Choroid plexus epithelial cell (primary cell): Measurements from ENCODE around the gene OR2A42.
"Not testable (repeated sequence)": the region's sequence is repeated elsewhere in the genome, so short reads cannot be mapped to it uniquely, and the experiment has no call there.

Experiments used
- DNase-seq: peaks from one replicate; pipeline ENCODE4 v3.0.0-alpha.2; 2010; ENCODE audit warnings: low read depth
- H3K4me3 ChIP-seq: 2 replicates; pipeline ENCODE4 v1.5.1; 2011; ENCODE audit warnings: low read depth, mild to moderate bottlenecking, control low read depth, low read length, moderate library complexity
- TF ChIP-seq, protein P1 (sequence below): conservative IDR thresholded peaks from 2 replicates; pipeline ENCODE4 v1.5.1; 2011; ENCODE audit warnings: low read depth, mild to moderate bottlenecking, control low read depth, inconsistent platforms, low read length, moderate library complexity

The OR2A42 gene

DNA sequence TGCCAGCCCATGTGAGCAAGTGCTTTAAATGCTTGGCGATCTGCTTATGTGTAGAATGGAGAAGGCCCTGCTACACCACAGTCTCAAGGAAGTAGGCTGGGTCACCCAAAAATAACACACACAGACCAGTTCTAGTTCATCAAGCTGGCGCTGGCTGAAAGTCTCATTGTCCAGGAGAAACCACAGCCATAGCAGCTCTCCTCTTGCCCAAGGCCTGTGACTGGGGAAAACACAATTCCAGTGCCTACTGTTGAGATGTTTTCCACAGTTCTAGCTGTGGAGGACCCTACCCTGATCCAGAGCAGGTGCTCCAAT is 60.3 kb downstream of the OR2A42 start:
- DNase-seq, H3K4me3 ChIP-seq: not testable (repeated sequence)

DNA sequence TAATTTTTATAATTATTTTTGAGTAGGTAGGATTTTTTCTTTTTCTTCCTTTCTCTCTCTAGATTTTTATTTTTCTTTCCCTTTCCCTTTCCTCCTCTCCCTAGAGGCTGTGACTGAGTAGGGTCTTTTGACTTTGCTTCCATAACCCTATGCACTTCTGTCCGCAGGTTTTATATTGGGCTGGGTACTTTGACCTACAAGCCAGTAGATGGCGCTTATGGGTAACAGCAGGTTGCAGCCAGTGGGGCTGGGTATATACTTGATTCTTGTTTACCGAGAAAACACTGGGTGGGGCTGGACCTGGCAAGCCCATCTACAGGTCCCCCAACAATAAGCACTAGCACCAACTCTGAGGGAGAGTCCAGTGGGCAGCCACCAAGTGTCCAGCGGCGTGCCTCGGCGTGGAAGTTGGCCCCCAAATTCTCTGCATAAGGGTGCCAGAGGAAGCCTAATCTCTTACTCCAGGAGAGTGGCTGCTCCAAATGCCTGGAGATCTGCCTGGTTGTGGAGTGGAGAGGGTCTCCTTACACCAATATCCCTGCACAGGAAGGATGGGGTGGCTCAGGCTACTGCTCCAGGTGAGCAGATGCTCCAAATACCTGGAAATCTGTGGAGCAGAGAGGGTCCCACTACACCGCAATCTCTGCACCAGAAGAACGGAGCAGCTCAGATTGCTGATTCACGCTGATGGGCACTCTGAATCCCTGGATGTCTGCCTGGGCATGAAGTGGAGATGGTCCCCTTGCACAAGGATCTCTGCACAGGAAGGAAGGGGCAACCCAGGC is 60.8 kb downstream of the OR2A42 start:
- peak; percentile 52 for DNase-seq
- TF ChIP-seq, protein P1, sequence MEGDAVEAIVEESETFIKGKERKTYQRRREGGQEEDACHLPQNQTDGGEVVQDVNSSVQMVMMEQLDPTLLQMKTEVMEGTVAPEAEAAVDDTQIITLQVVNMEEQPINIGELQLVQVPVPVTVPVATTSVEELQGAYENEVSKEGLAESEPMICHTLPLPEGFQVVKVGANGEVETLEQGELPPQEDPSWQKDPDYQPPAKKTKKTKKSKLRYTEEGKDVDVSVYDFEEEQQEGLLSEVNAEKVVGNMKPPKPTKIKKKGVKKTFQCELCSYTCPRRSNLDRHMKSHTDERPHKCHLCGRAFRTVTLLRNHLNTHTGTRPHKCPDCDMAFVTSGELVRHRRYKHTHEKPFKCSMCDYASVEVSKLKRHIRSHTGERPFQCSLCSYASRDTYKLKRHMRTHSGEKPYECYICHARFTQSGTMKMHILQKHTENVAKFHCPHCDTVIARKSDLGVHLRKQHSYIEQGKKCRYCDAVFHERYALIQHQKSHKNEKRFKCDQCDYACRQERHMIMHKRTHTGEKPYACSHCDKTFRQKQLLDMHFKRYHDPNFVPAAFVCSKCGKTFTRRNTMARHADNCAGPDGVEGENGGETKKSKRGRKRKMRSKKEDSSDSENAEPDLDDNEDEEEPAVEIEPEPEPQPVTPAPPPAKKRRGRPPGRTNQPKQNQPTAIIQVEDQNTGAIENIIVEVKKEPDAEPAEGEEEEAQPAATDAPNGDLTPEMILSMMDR = peak; percentile 54
- H3K4me3 ChIP-seq = not testable (repeated sequence)
